Measurements from ENCODE around the gene BAZ1A. TPM values are rescaled to one million over a fixed set of nuclear protein-coding genes. Genes with fewer than 3 reads are reported as not detected.

BAZ1A gene
- total and polyA plus RNA-seq, 2 donors (not counting 1 experiment from before 2014, with no cell fraction given) = 18.8 to 36.8 TPM

DNA sequence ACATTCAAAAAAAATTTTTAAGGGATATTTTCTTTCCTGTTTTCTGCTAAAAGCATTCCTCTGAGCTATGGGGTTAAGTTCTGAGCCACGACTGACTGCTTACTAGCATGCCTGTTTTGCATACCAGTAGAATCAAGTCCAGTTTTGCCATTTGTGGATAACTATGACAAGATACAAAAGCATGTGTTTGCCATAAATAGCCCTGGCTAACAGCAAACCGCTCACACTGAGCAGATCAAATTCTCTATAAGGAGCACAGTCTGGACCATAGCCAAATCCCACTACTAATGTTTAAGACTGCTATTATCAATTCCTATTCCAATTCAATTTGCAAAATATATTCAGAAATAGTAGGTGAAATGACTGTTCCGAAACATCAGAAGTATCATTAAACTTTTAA, 164.0 kb downstream of the BAZ1A start:
- H3K27ac ChIP-seq (ENCODE audit: low read length in 2 of 2) = no peak overlapping the region
- no peak for ATAC-seq (ENCODE audit: low read depth)
- intact Hi-C loops (cut with micrococcal nuclease) = loop anchor here (10.0 kb wide), 1 partner anchor 246 kb away; the partner anchor contains the start of gene SPTSSA

DNA sequence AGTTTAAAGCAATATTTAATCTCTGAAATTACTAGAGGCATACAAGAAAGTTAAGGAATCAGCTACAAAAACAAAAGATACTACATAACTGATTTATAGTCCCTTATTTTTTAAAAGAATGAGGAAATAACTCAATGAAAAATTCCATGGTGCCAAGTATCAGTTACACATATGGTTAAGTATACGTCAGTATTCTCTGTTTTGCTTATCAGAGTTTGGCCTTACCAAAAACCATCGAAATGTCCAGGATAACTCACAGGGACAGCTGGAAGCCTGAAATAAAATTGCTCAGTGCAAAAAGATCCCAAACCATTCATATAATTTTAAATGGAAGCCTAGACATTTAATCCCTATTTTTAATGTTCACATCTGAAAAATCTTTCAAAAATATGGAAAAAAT, 164.4 kb downstream of the BAZ1A start:
- no peak overlapping the region for H3K27ac Mint-ChIP-seq
- H3K36me3 ChIP-seq (replicated peaks in 1 of 2; ENCODE audit: control extremely low read depth in 1 of 2, control insufficient read depth in 1 of 2, extremely low read depth in 1 of 2, insufficient read depth in 2 of 2, low read length in 1 of 2) = peaks cover 6 to 12% of the 10 kb centered on the region in 2 experiments
- no peaks in the 10 kb centered on the region for H3K27me3 ChIP-seq (replicated peaks in 1 of 4; ENCODE audit: control extremely low read depth in 1 of 4, control insufficient read depth in 3 of 4, insufficient read depth in 4 of 4, low read length in 3 of 4)
- H3K27me3 Mint-ChIP-seq = no peaks in the 10 kb centered on the region
- WGBS (ENCODE audit: insufficient coverage) = no CpG with 5 or more reads among the region's 2 CpGs
- H3K79me2 ChIP-seq (ENCODE audit: control insufficient read depth, insufficient read depth, low read length) = no peaks in the 10 kb centered on the region
- POLR2A ChIA-PET = no interaction called here
- no peak overlapping the region for H3K27ac ChIP-seq (ENCODE audit: low read length in 2 of 2)
- H4K20me1 ChIP-seq (ENCODE audit: control insufficient read depth, insufficient read depth, low read length, poor library complexity, severe bottlenecking) = no peaks in the 10 kb centered on the region
- H3K9me3 ChIP-seq (ENCODE audit: control extremely low read depth in 1 of 3, control insufficient read depth in 2 of 3, insufficient read depth in 1 of 3, low read length in 2 of 3) = no peaks in the 10 kb centered on the region
- no peak overlapping the region for H3K4me3 ChIP-seq (ENCODE audit: control extremely low read depth in 1 of 5, extremely low read depth in 1 of 5, insufficient read depth in 1 of 5, low read depth in 2 of 5, low read length in 4 of 5)
- no peak for ATAC-seq (ENCODE audit: low read depth)
- no peak overlapping the region for H3K4me3 Mint-ChIP-seq
- intact Hi-C loops (cut with micrococcal nuclease) = loop anchor here (10.0 kb wide), 1 partner anchor 246 kb away; the partner anchor contains the start of gene SPTSSA
- H3K9me3 Mint-ChIP-seq (ENCODE audit: insufficient read depth) = no peaks in the 10 kb centered on the region
- DNase-seq = no peak
- TF ChIP-seq, protein P1, sequence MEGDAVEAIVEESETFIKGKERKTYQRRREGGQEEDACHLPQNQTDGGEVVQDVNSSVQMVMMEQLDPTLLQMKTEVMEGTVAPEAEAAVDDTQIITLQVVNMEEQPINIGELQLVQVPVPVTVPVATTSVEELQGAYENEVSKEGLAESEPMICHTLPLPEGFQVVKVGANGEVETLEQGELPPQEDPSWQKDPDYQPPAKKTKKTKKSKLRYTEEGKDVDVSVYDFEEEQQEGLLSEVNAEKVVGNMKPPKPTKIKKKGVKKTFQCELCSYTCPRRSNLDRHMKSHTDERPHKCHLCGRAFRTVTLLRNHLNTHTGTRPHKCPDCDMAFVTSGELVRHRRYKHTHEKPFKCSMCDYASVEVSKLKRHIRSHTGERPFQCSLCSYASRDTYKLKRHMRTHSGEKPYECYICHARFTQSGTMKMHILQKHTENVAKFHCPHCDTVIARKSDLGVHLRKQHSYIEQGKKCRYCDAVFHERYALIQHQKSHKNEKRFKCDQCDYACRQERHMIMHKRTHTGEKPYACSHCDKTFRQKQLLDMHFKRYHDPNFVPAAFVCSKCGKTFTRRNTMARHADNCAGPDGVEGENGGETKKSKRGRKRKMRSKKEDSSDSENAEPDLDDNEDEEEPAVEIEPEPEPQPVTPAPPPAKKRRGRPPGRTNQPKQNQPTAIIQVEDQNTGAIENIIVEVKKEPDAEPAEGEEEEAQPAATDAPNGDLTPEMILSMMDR (IDR thresholded peaks at IDR 0.05) = no peak
- TF ChIP-seq EZH2 (IDR thresholded peaks at IDR 0.05; ENCODE audit: borderline replicate concordance, insufficient read depth, low read depth, low read length, poor library complexity, severe bottlenecking) = no peak
- no peak overlapping the region for H2AFZ ChIP-seq (ENCODE audit: insufficient read depth, low read depth, low read length, poor library complexity, severe bottlenecking)
- peaks cover 11 to 15% of the 10 kb centered on the region in 2 donors for H3K4me1 ChIP-seq (ENCODE audit: control insufficient read depth in 2 of 2, insufficient read depth in 2 of 2, low read length in 2 of 2)
- no peak overlapping the region for H3K4me2 ChIP-seq (replicated peaks; ENCODE audit: low read depth, low read length, poor library complexity, severe bottlenecking)
- H3K4me1 Mint-ChIP-seq = peaks cover 29% of the 10 kb centered on the region
- no peak overlapping the region for H3K9ac ChIP-seq (ENCODE audit: low read length)
- CTCF ChIA-PET = interaction anchor here (6.7 kb wide), 1 partner anchor 13 kb away, joined by 40 read pairs; no protein-coding TSS in a partner anchor

More for the DNA sequence above, 164.0 kb downstream of the BAZ1A start:
- Histone ChIP-seq H3K4me2 (replicated peaks; ENCODE audit: low read depth, low read length, poor library complexity, severe bottlenecking) (no peak overlapping the region), H3K4me3 (ENCODE audit: control extremely low read depth in 1 of 5, extremely low read depth in 1 of 5, insufficient read depth in 1 of 5, low read depth in 2 of 5, low read length in 4 of 5) (no peak overlapping the region), H3K9ac (ENCODE audit: low read length) (no peak overlapping the region), H3K9me3 (ENCODE audit: control extremely low read depth in 1 of 3, control insufficient read depth in 2 of 3, insufficient read depth in 1 of 3, low read length in 2 of 3) (no peaks in the 10 kb centered on the region), H3K4me1 (ENCODE audit: control insufficient read depth in 2 of 2, insufficient read depth in 2 of 2, low read length in 2 of 2) (peaks cover 11 to 15% of the 10 kb centered on the region in 2 donors), H3K79me2 (ENCODE audit: control insufficient read depth, insufficient read depth, low read length) (no peaks in the 10 kb centered on the region), H2AFZ (ENCODE audit: insufficient read depth, low read depth, low read length, poor library complexity, severe bottlenecking) (no peak overlapping the region), H4K20me1 (ENCODE audit: control insufficient read depth, insufficient read depth, low read length, poor library complexity, severe bottlenecking) (no peaks in the 10 kb centered on the region), H3K27me3 (replicated peaks in 1 of 4; ENCODE audit: control extremely low read depth in 1 of 4, control insufficient read depth in 3 of 4, insufficient read depth in 4 of 4, low read length in 3 of 4) (no peaks in the 10 kb centered on the region), H3K36me3 (replicated peaks in 1 of 2; ENCODE audit: control extremely low read depth in 1 of 2, control insufficient read depth in 1 of 2, extremely low read depth in 1 of 2, insufficient read depth in 2 of 2, low read length in 1 of 2) (peaks cover 6 to 12% of the 10 kb centered on the region in 2 experiments)
- no peak for TF ChIP-seq EZH2 (IDR thresholded peaks at IDR 0.05; ENCODE audit: borderline replicate concordance, insufficient read depth, low read depth, low read length, poor library complexity, severe bottlenecking)
- TF ChIP-seq, protein P1 (IDR thresholded peaks at IDR 0.05) = no peak
- no peaks in the 10 kb centered on the region for H3K9me3 Mint-ChIP-seq (ENCODE audit: insufficient read depth)
- H3K4me3 Mint-ChIP-seq = no peak overlapping the region
- H3K4me1 Mint-ChIP-seq = peaks cover 29% of the 10 kb centered on the region
- 67% methylated on average over 1 of the region's 3 CpGs for WGBS (ENCODE audit: insufficient coverage)
- no peaks in the 10 kb centered on the region for H3K27me3 Mint-ChIP-seq
- ChIA-PET CTCF (interaction anchor here (6.7 kb wide), 1 partner anchor 13 kb away, joined by 40 read pairs; no protein-coding TSS in a partner anchor), POLR2A (no interaction called here)
- DNase-seq = no peak
- no peak overlapping the region for H3K27ac Mint-ChIP-seq
